Stimulated activated CD4-positive, alpha-beta T cell treated with anti-CD3 and anti-CD28 coated beads, TNF-alpha, amount 100 ng/mL, for 1 hour (primary cell): Measurements from ENCODE around the gene ELP5.

ENCODE experiments used
- DNase-seq, 3 donors: peaks; one replicate each; pipeline ENCODE4 v3.0.0-alpha.2; 2020; ENCODE audit warnings: low read depth in 3 of 3, low spot score in 1 of 3

Gene ELP5

DNA sequence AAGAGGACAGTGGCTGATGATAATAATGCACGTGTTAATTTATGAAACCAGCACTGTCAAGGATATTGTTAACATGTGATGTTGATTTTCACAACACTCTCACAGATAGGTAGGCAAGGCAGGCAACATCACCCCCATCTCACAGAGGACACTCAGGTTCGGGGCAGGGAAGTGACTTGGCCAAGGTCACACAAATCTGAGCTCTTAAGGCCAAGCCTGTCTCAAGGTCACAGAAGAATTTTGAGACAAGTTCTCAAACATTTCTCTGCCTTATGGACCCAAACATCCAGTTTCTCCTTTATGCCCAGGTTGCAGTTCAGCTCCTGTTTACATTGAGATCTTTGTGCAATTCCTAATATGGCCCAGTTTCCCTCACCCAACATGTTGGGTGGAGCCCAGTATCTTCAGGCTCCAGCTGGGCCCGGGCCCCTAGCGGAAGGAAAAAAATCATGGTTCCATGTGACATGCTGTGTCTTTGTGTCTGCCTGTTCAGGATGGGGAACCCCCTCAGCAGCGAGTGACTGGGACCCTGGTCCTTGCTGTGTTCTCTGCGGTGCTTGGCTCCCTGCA is 30.8 kb downstream of the ELP5 start:
- DNase-seq: no peak

DNA sequence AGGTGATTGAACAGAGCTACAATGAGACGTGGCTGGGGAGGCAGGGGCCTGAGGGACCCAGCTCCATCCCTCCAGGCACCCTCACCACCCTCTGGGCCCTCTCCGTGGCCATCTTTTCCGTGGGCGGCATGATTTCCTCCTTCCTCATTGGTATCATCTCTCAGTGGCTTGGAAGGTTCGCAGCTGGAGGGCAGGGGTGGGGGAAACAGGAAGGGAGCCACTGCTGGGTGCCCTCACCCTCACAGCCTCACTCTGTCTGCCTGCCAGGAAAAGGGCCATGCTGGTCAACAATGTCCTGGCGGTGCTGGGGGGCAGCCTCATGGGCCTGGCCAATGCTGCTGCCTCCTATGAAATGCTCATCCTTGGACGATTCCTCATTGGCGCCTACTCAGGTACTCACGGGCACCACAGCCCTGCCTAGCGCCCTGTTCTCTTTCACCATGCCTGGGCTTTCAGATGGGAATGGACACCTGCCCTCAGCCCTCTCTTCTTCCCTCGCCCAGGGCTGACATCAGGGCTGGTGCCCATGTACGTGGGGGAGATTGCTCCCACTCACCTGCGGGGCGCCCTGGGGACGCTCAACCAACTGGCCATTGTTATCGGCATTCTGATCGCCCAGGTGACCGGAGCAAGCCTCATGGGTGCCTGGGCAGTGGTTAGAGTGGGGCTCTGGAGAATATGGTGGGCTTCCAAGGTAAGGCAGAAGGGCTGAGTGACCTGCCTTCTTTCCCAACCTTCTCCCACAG is 31.6 kb downstream of the ELP5 start:
- no peak for DNase-seq

DNA sequence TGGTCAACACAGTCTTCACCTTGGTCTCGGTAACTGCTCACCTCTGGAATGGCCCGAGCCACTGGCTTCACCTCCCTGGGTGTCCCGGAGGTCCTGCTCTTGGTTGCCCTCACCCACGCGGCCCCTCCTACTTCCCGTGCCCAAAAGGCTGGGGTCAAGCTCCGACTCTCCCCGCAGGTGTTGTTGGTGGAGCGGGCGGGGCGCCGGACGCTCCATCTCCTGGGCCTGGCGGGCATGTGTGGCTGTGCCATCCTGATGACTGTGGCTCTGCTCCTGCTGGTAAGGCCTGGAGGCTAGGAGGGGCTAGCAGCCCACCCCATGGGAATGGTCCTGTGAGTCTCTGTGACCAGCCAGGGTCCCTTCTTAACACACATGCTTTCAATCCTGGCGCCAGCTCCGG is 32.9 kb downstream of the ELP5 start:
- DNase-seq: no peak

DNA sequence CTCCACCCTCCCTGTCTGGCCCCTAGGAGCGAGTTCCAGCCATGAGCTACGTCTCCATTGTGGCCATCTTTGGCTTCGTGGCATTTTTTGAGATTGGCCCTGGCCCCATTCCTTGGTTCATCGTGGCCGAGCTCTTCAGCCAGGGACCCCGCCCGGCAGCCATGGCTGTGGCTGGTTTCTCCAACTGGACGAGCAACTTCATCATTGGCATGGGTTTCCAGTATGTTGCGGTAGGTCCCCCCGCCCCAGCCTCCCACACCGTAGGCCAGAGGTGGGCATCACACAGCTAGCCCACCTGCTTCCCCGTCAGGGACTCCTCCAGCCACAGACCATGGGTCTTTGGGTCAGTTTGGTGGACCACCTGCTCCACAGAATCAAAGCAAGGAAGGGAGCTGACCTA is 33.7 kb downstream of the ELP5 start:
- DNase-seq: no peak

DNA sequence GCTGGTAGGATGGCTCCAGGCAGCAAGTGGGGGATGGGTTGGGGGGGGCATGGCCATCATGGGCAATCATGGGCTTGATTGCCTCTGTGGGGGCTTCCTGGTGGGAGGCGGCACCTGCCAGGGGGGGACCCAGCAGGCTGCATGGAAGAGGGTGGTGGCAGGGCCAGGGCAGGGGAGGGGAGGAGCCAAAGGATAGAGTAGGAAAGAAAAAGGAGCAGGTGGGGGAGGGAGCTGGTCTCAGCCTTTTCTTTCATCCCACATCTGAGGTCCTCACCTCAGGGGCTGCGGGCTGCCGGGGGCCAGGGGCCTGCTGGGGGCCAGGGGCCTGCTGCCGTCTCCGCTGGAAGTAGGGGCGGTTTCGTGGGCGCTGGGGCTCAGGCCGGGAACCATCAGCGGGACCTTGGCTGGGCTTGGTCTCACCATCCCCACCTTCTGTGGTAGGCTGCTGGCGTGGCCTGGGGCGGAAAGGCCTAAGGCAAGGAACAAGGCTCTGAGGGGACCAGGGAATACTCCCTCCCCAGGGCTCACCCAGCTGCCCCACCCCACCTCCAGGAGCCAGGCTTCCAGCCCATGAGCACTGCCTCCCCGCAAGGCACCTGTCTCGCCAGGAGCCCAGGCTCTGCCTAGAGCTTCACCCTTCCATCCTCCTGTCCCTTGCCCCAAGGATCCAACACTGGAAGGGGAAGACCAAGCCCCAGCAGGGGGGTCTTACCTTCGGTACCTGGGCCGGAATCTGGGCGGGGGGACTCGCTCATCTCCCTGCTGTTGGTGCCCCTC is 37.4 kb downstream of the ELP5 start:
- no peak for DNase-seq

DNA sequence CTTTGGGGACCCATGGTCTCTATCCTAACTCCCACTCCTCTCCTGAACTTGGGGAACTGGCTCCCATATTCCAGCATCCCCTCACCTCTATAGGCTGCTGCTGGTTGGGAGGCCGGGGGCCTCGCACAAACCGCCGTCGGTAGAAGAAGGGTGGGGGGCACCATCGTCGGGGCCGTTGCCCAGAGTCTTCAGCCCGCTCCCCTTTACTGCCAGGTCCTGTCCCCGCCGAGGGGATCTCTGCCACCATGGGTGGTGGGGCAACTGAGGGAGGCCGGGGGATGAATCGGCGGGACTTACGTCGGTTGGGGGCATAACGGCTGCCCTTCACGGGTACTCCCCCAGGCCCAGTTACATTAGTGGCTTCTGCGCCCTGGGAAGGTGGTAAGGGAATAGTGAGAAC is 38.2 kb downstream of the ELP5 start:
- DNase-seq: no peak

DNA sequence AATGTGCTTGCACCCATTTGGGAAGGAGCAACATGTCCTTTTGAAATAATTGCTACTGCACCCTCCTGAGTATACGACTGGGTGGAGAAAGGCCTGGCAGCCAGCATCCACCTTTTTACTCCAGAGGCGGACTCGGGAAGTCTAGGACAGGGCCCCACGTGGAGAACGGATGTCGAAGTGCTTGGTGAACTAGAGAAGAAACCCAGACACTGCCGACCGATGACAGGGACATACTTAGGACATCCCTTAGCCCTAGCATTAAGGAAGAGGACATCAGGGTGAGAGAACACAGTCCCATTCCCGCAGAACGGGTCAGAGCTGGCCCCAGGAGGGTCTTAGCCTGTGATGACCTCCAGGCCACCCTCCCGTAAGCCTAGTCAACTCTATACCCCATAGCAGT is 38.7 kb downstream of the ELP5 start:
- DNase-seq: no peak

DNA sequence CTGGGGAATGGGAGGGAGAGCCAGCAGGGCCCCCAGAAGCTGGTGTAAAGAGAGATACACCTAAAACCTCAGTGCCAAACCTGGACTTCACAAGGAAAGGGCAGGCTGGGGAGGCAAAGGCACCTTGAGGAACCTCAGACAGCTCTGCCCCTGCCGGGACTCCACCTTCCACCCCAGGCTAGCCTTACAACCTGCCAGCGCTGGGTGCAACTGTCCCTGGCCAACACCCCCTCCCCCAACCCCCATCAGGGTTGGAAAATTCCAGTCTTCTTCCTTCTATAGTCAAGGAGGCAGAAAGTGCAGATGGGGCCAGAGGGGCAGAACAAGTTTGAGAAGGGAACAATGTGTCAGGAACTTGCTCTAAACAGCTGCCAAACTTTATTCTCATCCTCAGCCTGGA is 40.2 kb downstream of the ELP5 start:
- no peak for DNase-seq

DNA sequence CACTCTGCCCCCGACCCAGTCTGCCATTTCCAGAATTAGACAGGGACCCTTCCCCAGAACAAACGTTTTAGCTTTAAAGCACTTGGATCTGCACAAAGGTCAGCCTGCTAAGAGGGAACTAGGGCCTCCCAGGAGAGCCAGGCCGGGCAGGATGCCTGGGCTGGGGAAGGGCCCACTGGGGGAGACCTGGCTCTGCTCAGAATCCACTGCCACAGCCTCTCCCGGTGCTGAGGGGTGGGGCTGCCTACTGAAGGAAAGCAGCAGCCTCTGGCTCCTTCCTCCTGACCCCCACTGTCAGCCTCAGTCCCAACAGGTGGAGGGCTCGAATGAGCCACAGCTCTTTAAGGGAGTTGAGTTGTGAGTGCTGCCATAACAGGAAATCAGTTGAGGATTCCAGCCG is 40.7 kb downstream of the ELP5 start:
- no peak for DNase-seq

DNA sequence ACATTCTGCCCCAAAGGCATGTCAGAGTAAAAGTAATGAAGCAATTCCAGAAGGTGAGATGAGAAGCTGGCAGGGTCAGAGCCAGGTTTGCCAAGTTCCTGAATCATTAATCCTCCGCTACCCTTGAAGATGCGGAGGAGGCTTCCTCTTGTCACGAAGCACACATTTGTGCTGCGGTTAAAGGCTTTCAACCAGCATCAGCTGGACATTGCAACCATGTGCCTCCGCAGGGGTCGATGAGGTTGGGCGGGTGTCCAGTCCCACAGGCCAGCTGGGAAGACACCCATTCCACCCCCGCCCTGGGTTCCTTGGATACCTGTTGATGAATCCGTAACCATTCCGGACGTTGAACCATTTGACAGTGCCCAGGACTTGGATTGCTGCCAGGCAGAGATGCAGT is 41.1 kb downstream of the ELP5 start:
- no peak for DNase-seq

DNA sequence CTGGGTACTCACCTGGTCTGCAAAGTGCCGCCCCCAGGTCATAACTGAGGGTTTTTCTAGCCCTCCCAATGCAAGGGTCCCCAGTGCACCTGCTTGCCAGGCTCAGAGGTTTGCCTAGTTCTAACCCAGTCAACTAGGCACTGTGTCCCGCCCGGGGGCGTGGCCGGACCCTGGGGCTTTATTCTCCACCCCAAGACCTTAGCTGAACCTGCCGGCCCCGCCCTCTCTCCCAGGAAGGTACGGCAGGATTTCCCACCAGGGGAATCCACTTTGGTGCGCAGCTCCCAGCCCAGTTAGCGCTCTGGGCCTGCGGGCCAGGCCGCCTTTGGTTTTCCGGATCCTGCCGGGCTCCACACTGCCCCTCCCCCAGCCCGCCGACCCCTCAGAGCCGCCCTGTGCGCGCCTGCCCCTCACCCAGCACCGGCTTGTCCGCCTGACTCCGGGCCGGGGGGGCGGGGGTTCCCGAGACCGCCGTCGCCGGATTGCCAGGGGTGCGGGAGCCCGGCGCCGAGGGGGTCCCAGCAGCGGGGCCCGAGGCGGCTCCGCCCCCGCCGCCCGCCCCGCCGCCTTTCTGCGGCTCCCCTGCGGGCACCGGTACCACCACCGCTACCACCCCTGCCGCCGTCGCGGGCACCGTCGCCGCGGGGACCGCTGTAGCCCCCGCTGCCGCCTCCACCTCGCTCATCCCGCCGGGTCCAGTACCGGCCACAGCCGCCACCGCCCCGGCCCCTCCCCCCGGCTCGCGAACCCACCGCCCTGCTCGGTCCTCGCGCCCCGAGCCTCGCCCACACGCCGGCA is 42.0 kb downstream of the ELP5 start:
- DNase-seq: no peak

DNA sequence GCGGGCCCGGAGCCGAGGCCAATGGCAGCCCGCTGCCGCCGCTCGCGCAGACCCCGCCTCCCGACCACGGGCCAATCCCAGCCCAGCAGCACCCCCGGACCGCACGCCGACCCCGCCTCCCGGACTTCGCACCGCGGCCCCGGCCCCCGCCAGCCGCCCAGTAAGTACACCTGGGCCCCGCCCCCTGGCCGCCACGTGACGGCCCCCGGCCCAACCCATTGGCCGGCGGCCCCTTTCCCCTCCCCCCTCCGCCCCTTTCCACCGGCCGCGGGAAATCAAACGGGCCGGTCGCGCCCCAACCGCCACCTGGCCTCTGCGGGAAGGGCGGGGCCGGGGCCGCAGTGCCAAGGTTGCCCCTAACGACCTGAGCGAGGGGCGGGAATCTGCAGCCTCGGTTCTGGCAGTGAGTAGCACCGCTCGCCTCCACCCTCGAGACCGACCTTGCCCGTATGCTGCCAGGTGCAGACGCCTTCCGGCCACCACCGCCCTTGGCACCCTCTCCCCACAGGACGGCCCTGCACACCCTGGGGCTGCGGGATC is 42.7 kb downstream of the ELP5 start, which contains the start of gene YBX2:
Gene YBX2 (minus strand): TSS at position 26 of the 540 bp plus-strand sequence. CDS start 139 bp downstream, outside the sequence.
- peak in 1 of 3 donors; percentile 59 for DNase-seq

DNA sequence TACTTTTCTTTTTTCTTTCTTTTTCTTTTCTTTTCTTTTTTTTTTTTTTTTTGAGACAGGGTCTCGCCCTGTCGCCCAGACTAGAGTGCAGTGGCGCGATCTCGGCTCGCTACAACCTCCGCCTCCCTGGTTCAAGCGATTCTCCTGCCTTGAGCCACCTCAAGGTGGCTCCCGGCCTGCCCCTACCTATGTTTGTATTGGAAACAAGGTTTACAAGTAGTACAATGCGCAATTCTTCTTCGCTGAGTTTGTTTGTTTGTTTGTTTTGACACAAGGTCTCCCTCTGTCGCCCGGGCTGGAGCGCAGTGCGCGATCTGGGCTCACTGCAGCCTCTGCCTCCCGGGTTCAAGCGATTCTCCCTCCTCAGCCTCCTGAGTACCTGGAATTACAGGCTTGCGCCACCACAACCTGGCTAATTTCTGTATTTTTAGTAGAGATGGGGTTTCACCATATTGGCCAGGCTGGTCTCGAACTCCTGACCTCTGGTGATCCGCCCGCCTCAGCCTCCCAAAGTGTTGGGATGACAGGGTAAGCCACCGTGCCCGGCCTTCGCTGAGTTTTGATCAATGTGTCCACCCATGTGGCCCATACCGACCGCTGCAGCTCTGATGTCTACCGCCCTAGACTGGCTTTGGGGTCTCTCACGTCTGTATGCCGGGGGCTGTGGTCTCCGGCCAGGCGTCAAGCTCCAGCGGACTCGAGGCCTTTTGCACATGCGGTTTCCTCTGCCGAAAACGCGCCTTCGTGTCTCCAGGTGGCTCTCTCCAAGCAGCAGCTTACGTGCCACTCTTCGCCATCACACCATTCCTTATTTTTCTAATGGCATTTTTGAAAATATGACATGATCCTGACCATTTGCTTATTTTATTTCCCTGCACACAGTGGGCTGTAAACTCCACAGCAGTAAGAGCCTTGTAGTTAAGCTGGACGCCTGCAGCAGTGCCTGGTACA is 43.5 kb downstream of the ELP5 start:
- no peak for DNase-seq

DNA sequence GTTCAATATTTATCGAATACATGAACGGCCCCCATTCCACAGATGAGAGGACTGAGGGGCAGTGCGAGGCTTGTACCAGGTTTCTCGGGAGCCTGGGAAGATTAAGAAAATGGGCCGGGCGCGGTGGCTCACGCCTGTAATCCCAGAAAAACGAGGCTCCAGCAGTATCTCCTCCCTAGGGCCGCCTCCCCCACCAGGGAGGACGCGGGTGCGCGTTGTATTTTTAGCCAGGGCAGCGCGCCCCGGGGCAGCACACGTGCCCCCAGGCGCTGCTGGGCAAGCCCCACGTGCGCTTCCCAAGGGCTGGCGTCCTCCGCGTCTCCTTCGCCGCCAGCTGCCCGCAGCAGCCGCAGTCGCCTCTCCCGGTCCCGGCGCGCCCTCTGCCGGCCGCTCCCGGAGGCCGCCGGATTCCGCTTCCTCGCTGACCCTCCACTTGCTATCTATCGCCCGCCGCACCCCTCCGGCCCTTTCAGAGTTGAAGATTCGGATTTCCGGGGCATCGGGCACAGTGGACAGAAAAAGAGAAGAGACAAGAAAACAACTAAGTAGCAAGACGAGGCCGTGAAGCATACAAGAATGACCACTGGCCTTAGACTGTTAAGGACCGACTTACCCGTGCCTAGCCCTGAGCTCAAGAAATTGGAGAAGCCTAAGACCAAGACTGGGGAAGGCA is 44.3 kb downstream of the ELP5 start:
- peak in 1 of 3 donors; percentile 59 for DNase-seq

DNA sequence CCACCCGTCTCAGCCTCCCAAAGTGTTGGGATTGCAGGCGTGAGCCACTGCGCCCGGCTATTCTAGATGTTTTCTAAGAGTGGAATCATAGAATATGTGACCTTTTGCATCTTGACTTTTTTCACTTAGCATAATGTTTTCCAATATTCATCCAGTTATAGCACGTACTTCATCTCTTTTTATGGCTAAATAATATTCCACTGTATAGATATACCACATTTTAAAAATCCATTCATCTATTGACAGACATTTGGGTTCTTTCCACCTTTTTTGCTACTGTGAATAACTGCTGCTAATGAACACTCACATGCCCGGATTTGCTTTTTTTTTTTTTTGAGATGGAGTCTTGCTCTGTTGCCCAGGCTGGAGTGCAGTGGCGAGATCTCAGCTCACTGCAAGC is 52.2 kb downstream of the ELP5 start:
- no peak for DNase-seq

DNA sequence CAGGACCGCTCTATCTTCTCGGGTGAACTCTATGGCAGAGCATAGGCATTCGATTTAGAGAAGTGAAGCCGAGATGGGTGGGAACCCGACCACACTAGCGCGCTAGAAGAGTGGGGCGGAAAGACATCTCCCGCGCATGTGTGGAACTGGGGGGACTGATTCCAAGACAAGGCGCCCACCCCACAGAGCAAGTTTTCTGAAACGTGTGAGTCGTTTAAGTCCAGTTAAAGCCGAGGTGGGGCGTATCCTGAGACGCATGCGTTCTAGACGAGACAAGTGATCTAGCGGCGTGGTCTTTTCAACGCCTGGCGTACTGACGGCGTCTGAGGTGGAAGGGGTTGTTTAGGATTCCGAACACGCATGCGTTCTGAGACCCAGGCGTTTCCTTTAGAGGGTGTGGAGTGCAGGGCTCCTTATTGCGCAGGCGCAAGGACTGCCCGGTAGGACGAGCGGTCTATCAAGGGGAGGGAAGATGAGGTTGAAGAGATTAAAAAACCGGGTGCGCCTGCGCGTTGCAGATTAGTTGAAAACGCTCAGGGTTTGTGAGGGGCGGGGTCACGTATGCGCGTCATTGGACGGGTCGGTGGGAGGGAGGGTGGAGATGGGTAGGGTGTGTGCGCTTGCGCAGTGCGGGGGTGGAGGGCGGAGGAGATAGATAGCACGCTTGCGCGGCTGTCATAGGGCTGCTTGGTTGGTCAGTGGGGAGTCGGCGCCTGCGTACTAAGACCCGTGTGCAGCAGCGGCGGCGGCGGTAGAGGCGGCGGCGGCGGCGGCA is 55.1 kb downstream of the ELP5 start, which contains the start of gene EIF5A:
Gene EIF5A (plus strand): TSS at position 718 of the 775 bp plus-strand sequence. CDS start 2,008 bp downstream, outside the sequence.
- peak; percentile 100 for DNase-seq

DNA sequence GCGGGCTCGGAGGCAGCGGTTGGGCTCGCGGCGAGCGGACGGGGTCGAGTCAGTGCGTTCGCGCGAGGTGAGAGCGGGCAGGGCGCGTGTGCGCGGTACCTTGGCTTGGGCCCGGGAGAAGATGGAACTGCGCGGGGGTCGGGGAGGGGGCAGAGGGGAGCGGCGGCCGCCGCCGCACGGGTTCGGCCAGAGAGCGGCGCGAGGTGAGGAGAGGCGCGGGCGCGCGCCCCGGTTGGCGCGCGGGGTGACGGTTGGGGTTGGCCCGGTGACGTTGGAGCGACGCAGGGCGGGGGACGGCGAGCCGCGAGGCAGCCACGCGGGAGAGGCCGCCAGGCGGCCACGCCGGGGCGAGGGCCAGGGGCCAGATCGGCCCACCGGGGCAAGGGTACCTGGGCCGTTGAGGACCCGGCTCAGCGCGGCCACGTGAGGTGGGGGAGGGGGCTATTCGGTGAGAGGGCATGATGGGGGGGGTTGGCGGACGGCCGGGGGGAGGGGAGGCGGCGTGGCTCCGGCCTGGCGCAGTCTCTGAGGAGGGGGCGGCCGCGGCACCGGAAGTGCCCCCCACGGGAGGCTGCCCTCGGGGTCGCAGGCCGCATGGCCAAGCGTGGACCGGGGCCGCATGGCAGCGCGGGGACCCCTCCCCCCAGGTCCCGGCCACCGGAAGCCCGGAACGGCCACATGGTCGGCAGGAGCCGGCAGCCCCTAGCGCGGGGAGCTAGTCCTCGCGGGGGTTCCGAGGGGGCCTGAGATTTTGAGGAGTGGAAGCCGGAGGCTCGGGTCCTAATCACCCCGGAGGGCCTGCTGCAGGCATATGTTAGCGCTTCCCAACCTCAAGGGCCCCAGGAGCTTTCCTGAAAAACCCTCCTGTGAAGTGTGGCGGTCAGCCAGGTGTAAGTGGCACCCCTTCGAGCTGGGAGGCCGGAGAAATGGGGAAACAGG is 55.9 kb downstream of the ELP5 start:
- no peak for DNase-seq
